Body of pancreas (tissue), 4 donors: ENCODE results near the gene DNAI2. TPM values are rescaled to one million over a fixed set of nuclear protein-coding genes. Genes with fewer than 3 reads are reported as not detected.

Source experiments
- ATAC-seq: fragments of 150-250 bp; one replicate; pipeline ENCODE4 v1.9.1; 2016
- DNase-seq, 4 donors: peaks; one replicate each; pipeline ENCODE4 v3.0.0-alpha.2; 2019
- H3K27ac ChIP-seq, 4 donors: fragments of 200-600 bp; sonication (generic); 1 replicate in 3 of 4; 2 replicates in 1 of 4; pipeline versions ENCODE4 v1.5.1 to v1.6.1; 2016 to 2019; ENCODE audit warnings: mild to moderate bottlenecking in 1 of 4, mixed read lengths in 1 of 4, moderate library complexity in 1 of 4
- H3K27me3 ChIP-seq, 2 donors: fragments of 200-600 bp; sonication (generic); one replicate each; pipeline ENCODE4 v1.6.0; 2016; ENCODE audit warnings: mild to moderate bottlenecking in 1 of 2
- H3K36me3 ChIP-seq, 2 donors: fragments of 200-600 bp; sonication (generic); replicated peaks in 1 of 2; 2 replicates each; pipeline ENCODE4 v1.5.1; 2016; ENCODE audit warnings: low read depth in 2 of 2; ENCODE audit not compliant: insufficient read depth in 1 of 2
- H3K4me1 ChIP-seq: fragments of 200-600 bp; sonication (generic); one replicate; pipeline ENCODE4 v1.6.0; 2016
- H3K4me3 ChIP-seq, 2 donors: fragments of 200-600 bp; sonication (generic); 1 replicate in 1 of 2; 2 replicates in 1 of 2; pipeline ENCODE4 v1.5.1; 2016 to 2019
- H3K9me3 ChIP-seq, 3 donors: fragments of 200-600 bp; sonication (generic); 1 replicate in 2 of 3; 2 replicates in 1 of 3; pipeline ENCODE4 v1.5.1; 2016
- POLR2A ChIP-seq, 3 donors: fragments of 450-650 bp; IDR thresholded peaks; one replicate each; pipeline ENCODE4 v1.6.1; 2016; ENCODE audit warnings: antibody characterized with exemption in 3 of 3, mild to moderate bottlenecking in 2 of 3
- WGBS, 2 donors: methylation state at CpG; one replicate each; pipeline ENCODE4 v1.1.5; 2017; 5-methylcytosine and 5-hydroxymethylcytosine counted together
- intact Hi-C: fragments of 100-400 bp; cut with DNase I; formaldehyde crosslinking; loops from one replicate; pipeline ENCODE4 v1.15.1; 2023
- total RNA-seq, 2 donors: library from RNA; depleted of rRNA; stranded (reverse); fragments of >200 nt; gene quantifications; one replicate each; pipeline ENCODE4 v1.1.0, GENCODE V29; 2016
- TF ChIP-seq, protein P1 (sequence below), 7 experiments: fragments of 450-650 bp in 4 of 7; fragments of 200-600 bp in 3 of 7; sonication (generic) in 3 of 7; IDR thresholded peaks; one replicate each; pipeline ENCODE4 v1.5.1; 2016 to 2019; ENCODE audit warnings: antibody characterized with exemption in 7 of 7

Gene DNAI2
- total RNA-seq, 2 donors from 2014 or later: not detected

DNA sequence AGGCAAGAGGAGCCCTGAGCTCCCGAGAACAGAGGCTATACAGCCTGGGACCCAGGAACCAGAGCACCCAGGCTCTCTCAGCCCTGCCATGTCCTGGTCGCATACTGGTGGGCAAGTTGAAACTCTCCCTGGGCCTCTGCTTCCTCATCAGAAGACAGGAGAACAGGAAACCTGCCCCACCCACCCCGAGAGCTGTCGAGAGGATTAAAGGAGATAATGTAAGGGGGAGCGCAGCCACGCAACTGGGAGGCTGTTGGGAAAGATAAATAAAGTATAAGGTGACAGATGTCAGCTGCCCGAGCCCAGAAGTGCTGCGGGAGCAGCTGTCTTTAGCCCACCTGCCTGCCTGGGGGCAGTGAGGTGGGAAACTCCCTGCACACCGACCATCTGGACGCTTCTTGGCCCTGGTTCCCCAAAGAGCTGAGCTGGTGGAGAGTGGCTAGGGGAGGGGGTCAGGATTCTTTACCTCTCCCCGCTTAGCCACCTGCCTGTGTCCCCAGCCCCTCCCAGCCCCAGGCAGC lies 58.8 kb downstream of the DNAI2 start:
- Histone ChIP-seq H3K4me3 (no peak overlapping the region), H3K27me3 (no peaks in the 10 kb centered on the region), H3K9me3 (no peaks in the 10 kb centered on the region), H3K4me1 (no peaks in the 10 kb centered on the region), H3K36me3 (no peaks in the 10 kb centered on the region), H3K27ac (no peak overlapping the region)
- intact Hi-C loops: no loop called here
- ATAC-seq: no peak
- DNase-seq: no peak
- WGBS, 2 donors: 48 to 52% methylated on average over 10 to 11 of the region's 11 CpGs
- TF ChIP-seq, protein P1, sequence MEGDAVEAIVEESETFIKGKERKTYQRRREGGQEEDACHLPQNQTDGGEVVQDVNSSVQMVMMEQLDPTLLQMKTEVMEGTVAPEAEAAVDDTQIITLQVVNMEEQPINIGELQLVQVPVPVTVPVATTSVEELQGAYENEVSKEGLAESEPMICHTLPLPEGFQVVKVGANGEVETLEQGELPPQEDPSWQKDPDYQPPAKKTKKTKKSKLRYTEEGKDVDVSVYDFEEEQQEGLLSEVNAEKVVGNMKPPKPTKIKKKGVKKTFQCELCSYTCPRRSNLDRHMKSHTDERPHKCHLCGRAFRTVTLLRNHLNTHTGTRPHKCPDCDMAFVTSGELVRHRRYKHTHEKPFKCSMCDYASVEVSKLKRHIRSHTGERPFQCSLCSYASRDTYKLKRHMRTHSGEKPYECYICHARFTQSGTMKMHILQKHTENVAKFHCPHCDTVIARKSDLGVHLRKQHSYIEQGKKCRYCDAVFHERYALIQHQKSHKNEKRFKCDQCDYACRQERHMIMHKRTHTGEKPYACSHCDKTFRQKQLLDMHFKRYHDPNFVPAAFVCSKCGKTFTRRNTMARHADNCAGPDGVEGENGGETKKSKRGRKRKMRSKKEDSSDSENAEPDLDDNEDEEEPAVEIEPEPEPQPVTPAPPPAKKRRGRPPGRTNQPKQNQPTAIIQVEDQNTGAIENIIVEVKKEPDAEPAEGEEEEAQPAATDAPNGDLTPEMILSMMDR (IDR thresholded peaks at IDR 0.05): no peak
- TF ChIP-seq POLR2A (IDR thresholded peaks at IDR 0.05): no peak

GRCh38 chr17:74334393-74335039 lies 60.5 kb downstream of the DNAI2 start:
- H3K4me3 ChIP-seq: no peak overlapping the region
- no peaks in the 10 kb centered on the region for H3K4me1 ChIP-seq
- ATAC-seq (no peak), DNase-seq (no peak)
- H3K36me3 ChIP-seq: no peaks in the 10 kb centered on the region
- H3K27me3 ChIP-seq: no peaks in the 10 kb centered on the region
- no peak overlapping the region for H3K27ac ChIP-seq
- WGBS, 2 donors: 70 to 81% methylated on average over 2 of the region's 2 CpGs
- no peak for TF ChIP-seq POLR2A (IDR thresholded peaks at IDR 0.05)
- TF ChIP-seq, protein P1 (IDR thresholded peaks at IDR 0.05): no peak
- no peaks in the 10 kb centered on the region for H3K9me3 ChIP-seq
- intact Hi-C loops: no loop called here

- intact Hi-C loops: no loop called here
- no peak for DNase-seq
- H3K4me3 ChIP-seq: no peak overlapping the region
- H3K4me1 ChIP-seq: no peaks in the 10 kb centered on the region
- no peak for TF ChIP-seq POLR2A (IDR thresholded peaks at IDR 0.05)
- TF ChIP-seq, protein P1 (IDR thresholded peaks at IDR 0.05): no peak
- no peak for ATAC-seq
- WGBS, 2 donors: 62 to 71% methylated on average over 3 to 5 of the region's 5 CpGs
- H3K36me3 ChIP-seq: no peaks in the 10 kb centered on the region
- H3K27me3 ChIP-seq: no peaks in the 10 kb centered on the region
- no peaks in the 10 kb centered on the region for H3K9me3 ChIP-seq
- H3K27ac ChIP-seq: no peak overlapping the region
Observed at GRCh38 chr17:74335529-74336062, 61.6 kb downstream of the DNAI2 start.

GRCh38 chr17:74336307-74336706 lies 62.3 kb downstream of the DNAI2 start:
- H3K27me3 ChIP-seq: no peaks in the 10 kb centered on the region
- no peaks in the 10 kb centered on the region for H3K36me3 ChIP-seq
- TF ChIP-seq, protein P1 (IDR thresholded peaks at IDR 0.05): no peak
- no peak for TF ChIP-seq POLR2A (IDR thresholded peaks at IDR 0.05)
- WGBS, 2 donors: 63 to 73% methylated on average over 7 of the region's 7 CpGs
- H3K4me1 ChIP-seq: no peaks in the 10 kb centered on the region
- H3K4me3 ChIP-seq: no peak overlapping the region
- ATAC-seq (no peak), DNase-seq (no peak)
- no peaks in the 10 kb centered on the region for H3K9me3 ChIP-seq
- H3K27ac ChIP-seq: no peak overlapping the region
- intact Hi-C loops: no loop called here
